Activated CD4-positive, alpha-beta T cell treated with anti-CD3 and anti-CD28 coated beads, Interleukin-2, amount 50 U/mL, for 48 hours (primary cell): ENCODE results near the gene NFS1.

Experiments
- DNase-seq, 2 experiments: peaks; one replicate each; pipeline ENCODE4 v3.0.0-alpha.2; 2020

NFS1 gene

GRCh38 chr20:35636095-35636494 is 63.1 kb downstream of the NFS1 start:
- DNase-seq, result no peak

- no peak for DNase-seq
Measured at GRCh38 chr20:35635652-35636051, 63.5 kb downstream of the NFS1 start.

GRCh38 chr20:35632539-35633115 is 66.5 kb downstream of the NFS1 start:
- no peak for DNase-seq

- no peak for DNase-seq
Measured at GRCh38 chr20:35630636-35631035, 68.5 kb downstream of the NFS1 start.

- no peak for DNase-seq
Measured at GRCh38 chr20:35629427-35630145, 69.6 kb downstream of the NFS1 start.

GRCh38 chr20:35627121-35627520 is 72.0 kb downstream of the NFS1 start:
- no peak for DNase-seq

- DNase-seq, result no peak
Measured at GRCh38 chr20:35626386-35627001, 72.7 kb downstream of the NFS1 start.

GRCh38 chr20:35625584-35626385 is 73.4 kb downstream of the NFS1 start:
- no peak for DNase-seq

GRCh38 chr20:35621560-35621946 is 77.6 kb downstream of the NFS1 start:
- DNase-seq, result no peak

GRCh38 chr20:35620818-35621559 is 78.2 kb downstream of the NFS1 start:
- DNase-seq, result no peak

- DNase-seq, result peak; percentile 82 to 88
Measured at GRCh38 chr20:35619196-35620095, 79.7 kb downstream of the NFS1 start.

- DNase-seq, result peak; percentile 27 to 38
Measured at GRCh38 chr20:35618263-35619131, 80.7 kb downstream of the NFS1 start.
